Naive thymus-derived CD4-positive, alpha-beta T cell (primary cell): ENCODE data around the gene EVI5. TPM values are rescaled to one million over a fixed set of nuclear protein-coding genes. Genes with fewer than 3 reads are reported as not detected.

Source experiments
- ATAC-seq: fragments of 150-1000 bp; cut with Tn5 transposase; 2 replicates; pipeline ENCODE4 v1.10.0; 2021; ENCODE audit warnings: mild to moderate bottlenecking, moderate library complexity
- CTCF ChIA-PET: fragments of 350-600 bp; sonication (Branson Sonifier 250); formaldehyde crosslinking; loops from one replicate; lab custom pipeline; 2021; ENCODE audit warnings: antibody characterized with exemption; lab: Charles Lee
- POLR2A ChIA-PET: fragments of 350-600 bp; sonication (Branson Sonifier 250); formaldehyde crosslinking; loops from one replicate; lab custom pipeline; 2021; ENCODE audit warnings: antibody characterized with exemption, inconsistent platforms; lab: Charles Lee
- DNase-seq, 9 donors: peaks; one replicate each; pipeline versions ENCODE4 v3.0.0 to v3.0.0-alpha.2; 2020 to 2022; ENCODE audit warnings: mixed read lengths in 1 of 9
- H3K27ac ChIP-seq: one replicate; pipeline ENCODE4 v1.7.0; 2013; ENCODE audit warnings: mild to moderate bottlenecking, low read depth, low read length, moderate library complexity
- H3K27me3 ChIP-seq, 2 donors: one replicate each; pipeline ENCODE4 v1.7.0; 2013; ENCODE audit warnings: low read length in 2 of 2, mild to moderate bottlenecking in 2 of 2, moderate library complexity in 2 of 2; ENCODE audit not compliant: control insufficient read depth in 2 of 2, insufficient read depth in 2 of 2
- H3K36me3 ChIP-seq, 3 experiments: 1 replicate in 2 of 3; 2 replicates in 1 of 3; pipeline ENCODE4 v1.7.0; 2013; ENCODE audit warnings: low read length in 3 of 3, mild to moderate bottlenecking in 3 of 3, moderate library complexity in 1 of 3; ENCODE audit not compliant: insufficient read depth in 3 of 3, control insufficient read depth in 2 of 3
- H3K4me1 ChIP-seq, 2 donors: one replicate each; pipeline ENCODE4 v1.7.0; 2013; ENCODE audit warnings: low read length in 2 of 2, mild to moderate bottlenecking in 2 of 2, moderate library complexity in 1 of 2; ENCODE audit not compliant: control insufficient read depth in 2 of 2, insufficient read depth in 2 of 2
- H3K4me3 ChIP-seq: 2 replicates; pipeline ENCODE4 v1.7.0; 2013; ENCODE audit warnings: mild to moderate bottlenecking, low read length
- H3K9me3 ChIP-seq, 3 experiments: 1 replicate in 2 of 3; 2 replicates in 1 of 3; pipeline ENCODE4 v1.7.0; 2013; ENCODE audit warnings: low read length in 3 of 3; ENCODE audit not compliant: control insufficient read depth in 2 of 3
- H3K27ac Mint-ChIP-seq, 9 donors: one replicate each; pipeline ENCODE4 v1.8.0; 2020 to 2022; ENCODE audit warnings: mixed read lengths in 9 of 9, mild to moderate bottlenecking in 8 of 9, moderate library complexity in 5 of 9, inconsistent platforms in 2 of 9
- H3K27me3 Mint-ChIP-seq, 5 donors: one replicate each; pipeline ENCODE4 v1.8.0; 2021 to 2022; ENCODE audit warnings: mixed read lengths in 5 of 5, mild to moderate bottlenecking in 1 of 5
- H3K36me3 Mint-ChIP-seq, 5 donors: one replicate each; pipeline ENCODE4 v1.8.0; 2020 to 2022; ENCODE audit warnings: mixed read lengths in 5 of 5, mild to moderate bottlenecking in 3 of 5, inconsistent platforms in 1 of 5
- H3K4me1 Mint-ChIP-seq, 7 donors: one replicate each; pipeline ENCODE4 v1.8.0; 2020 to 2022; ENCODE audit warnings: mixed read lengths in 7 of 7, mild to moderate bottlenecking in 3 of 7, inconsistent platforms in 1 of 7
- H3K4me3 Mint-ChIP-seq, 10 donors: one replicate each; pipeline ENCODE4 v1.8.0; 2020 to 2022; ENCODE audit warnings: mild to moderate bottlenecking in 10 of 10, mixed read lengths in 10 of 10, moderate library complexity in 6 of 10, inconsistent platforms in 2 of 10
- H3K9me3 Mint-ChIP-seq, 11 donors: one replicate each; pipeline ENCODE4 v1.8.0; 2020 to 2022; ENCODE audit warnings: mixed read lengths in 11 of 11, mild to moderate bottlenecking in 4 of 11, inconsistent platforms in 1 of 11, moderate library complexity in 1 of 11
- intact Hi-C, 2 donors: fragments of 100-400 bp; cut with micrococcal nuclease; formaldehyde crosslinking; loops; one replicate each; pipeline ENCODE4 v1.15.1; 2023
- polyA plus RNA-seq, 2 donors: library from polyadenylated mRNA; unstranded; fragments of 300-500 nt; fragmentation: Illumina TruSeq; gene quantifications; one replicate each; pipeline ENCODE4 v1.2.3, GENCODE V29; 2021
- total RNA-seq, 6 experiments: library from RNA in 5 of 6; stranded (reverse) in 5 of 6; gene quantifications; 1 replicate in 5 of 6; 2 replicates in 1 of 6; pipeline ENCODE4 v1.2.3 and lab custom pipeline; 2021 to 2026

Gene EVI5
- total and polyA plus RNA-seq, 7 experiments from 2014 or later: 0.20 to 12.3 (median 1.7) TPM

GRCh38 chr1:92475029-92475428, 309.9 kb downstream of the EVI5 start:
- Histone ChIP-seq H3K36me3 (peaks cover 0 to 4% (median 0%) of the 10 kb centered on the region in 3 experiments), H3K4me3 (no peak overlapping the region), H3K9me3 (no peaks in the 10 kb centered on the region), H3K27me3 (no peaks in the 10 kb centered on the region), H3K4me1 (peaks cover 19 to 59% of the 10 kb centered on the region in 2 donors), H3K27ac (peak overlapping the region; percentile 3)
- no peak for ATAC-seq
- Mint-ChIP-seq H3K4me3 (peak overlapping the region in 1 of 10 donors; percentile 40), H3K27ac (peak overlapping the region in 8 of 9 donors; percentile 55 to 92 (median 84)), H3K27me3 (no peaks in the 10 kb centered on the region), H3K4me1 (peaks cover 24 to 88% (median 68%) of the 10 kb centered on the region in 7 donors), H3K36me3 (peaks cover 2 to 66% (median 25%) of the 10 kb centered on the region in 5 donors), H3K9me3 (peaks cover 0 to 2% (median 0%) of the 10 kb centered on the region in 11 donors)
- ChIA-PET POLR2A (interaction anchor here (1.4 to 4.8 kb wide), 3 partner anchors 8 to 12 kb away, joined by 4 to 39 read pairs (median 8); partner anchors contain the start of gene GFI1), CTCF (interaction anchor here (2.1 to 2.3 kb wide), 2 partner anchors 8 to 10 kb away, joined by 6 to 10 read pairs; no protein-coding TSS in a partner anchor)
- intact Hi-C loops: loop anchor here (2.0 to 5.0 kb wide), 3 partner anchors 16 to 357 kb away; partner anchors contain the start of gene RPL5 (in 1 of the 2)
- DNase-seq: no peak

- Histone ChIP-seq H3K4me1 (peaks cover 19 to 53% of the 10 kb centered on the region in 2 donors), H3K27ac (no peak overlapping the region), H3K27me3 (no peaks in the 10 kb centered on the region), H3K36me3 (no peaks in the 10 kb centered on the region), H3K9me3 (no peaks in the 10 kb centered on the region), H3K4me3 (no peak overlapping the region)
- DNase-seq (no peak), ATAC-seq (no peak)
- Mint-ChIP-seq H3K4me1 (peaks cover 21 to 77% (median 58%) of the 10 kb centered on the region in 7 donors), H3K27ac (peak overlapping the region; percentile 32 to 87 (median 84)), H3K9me3 (no peaks in the 10 kb centered on the region), H3K4me3 (peak overlapping the region in 5 of 10 donors; percentile 7 to 80 (median 30)), H3K27me3 (no peaks in the 10 kb centered on the region), H3K36me3 (peaks cover 0 to 60% (median 15%) of the 10 kb centered on the region in 5 donors)
- ChIA-PET CTCF (interaction anchor here (2.1 to 2.3 kb wide), 2 partner anchors 9 to 11 kb away, joined by 6 to 10 read pairs; no protein-coding TSS in a partner anchor), POLR2A (interaction anchor here (0.5 to 4.8 kb wide), 5 partner anchors 10 to 166 kb away, joined by 3 to 39 read pairs (median 3); partner anchors contain the start of gene GFI1)
- intact Hi-C loops: loop anchor here (2.0 kb wide), 1 partner anchor 15 kb away; no protein-coding TSS in a partner anchor
Observed at GRCh38 chr1:92473781-92474495, 311.0 kb downstream of the EVI5 start.

GRCh38 chr1:92470216-92470615, 314.7 kb downstream of the EVI5 start:
- Histone ChIP-seq H3K4me1 (peaks cover 8 to 18% of the 10 kb centered on the region in 2 donors), H3K9me3 (no peaks in the 10 kb centered on the region), H3K27me3 (no peaks in the 10 kb centered on the region), H3K4me3 (no peak overlapping the region), H3K27ac (no peak overlapping the region), H3K36me3 (no peaks in the 10 kb centered on the region)
- intact Hi-C loops: no loop called here
- no peaks in the 10 kb centered on the region for H3K9me3 Mint-ChIP-seq
- ChIA-PET CTCF (interaction anchor here (0.6 kb wide), 1 partner anchor 16 kb away, joined by 3 read pairs; the partner anchor contains the start of gene GFI1), POLR2A (no interaction called here)
- peaks cover 0 to 41% (median 4%) of the 10 kb centered on the region in 5 donors for H3K36me3 Mint-ChIP-seq
- H3K27me3 Mint-ChIP-seq: no peaks in the 10 kb centered on the region
- H3K4me3 Mint-ChIP-seq: no peak overlapping the region
- H3K4me1 Mint-ChIP-seq: peaks cover 22 to 64% (median 46%) of the 10 kb centered on the region in 7 donors
- no peak for ATAC-seq
- H3K27ac Mint-ChIP-seq: no peak overlapping the region
- DNase-seq: no peak

- Histone ChIP-seq H3K36me3 (no peaks in the 10 kb centered on the region), H3K27ac (no peak overlapping the region), H3K9me3 (no peaks in the 10 kb centered on the region), H3K4me3 (no peak overlapping the region), H3K27me3 (no peaks in the 10 kb centered on the region), H3K4me1 (peaks cover 16 to 17% of the 10 kb centered on the region in 2 donors)
- ChIA-PET POLR2A (interaction anchor here (2.3 to 2.9 kb wide), 2 partner anchors 9 to 18 kb away, joined by 8 to 17 read pairs; no protein-coding TSS in a partner anchor), CTCF (no interaction called here)
- H3K4me3 Mint-ChIP-seq: no peak overlapping the region
- no peaks in the 10 kb centered on the region for H3K27me3 Mint-ChIP-seq
- DNase-seq: no peak
- H3K36me3 Mint-ChIP-seq: peaks cover 0 to 33% (median 4%) of the 10 kb centered on the region in 5 donors
- peak overlapping the region in 6 of 9 donors; percentile 23 to 67 (median 30) for H3K27ac Mint-ChIP-seq
- H3K4me1 Mint-ChIP-seq: peaks cover 26 to 58% (median 51%) of the 10 kb centered on the region in 7 donors
- intact Hi-C loops: no loop called here
- no peak for ATAC-seq
- no peaks in the 10 kb centered on the region for H3K9me3 Mint-ChIP-seq
Observed at GRCh38 chr1:92466683-92467352, 318.1 kb downstream of the EVI5 start.

GRCh38 chr1:92465256-92465647, 319.7 kb downstream of the EVI5 start:
- Histone ChIP-seq H3K36me3 (no peaks in the 10 kb centered on the region), H3K27ac (no peak overlapping the region), H3K4me1 (peaks cover 17% of the 10 kb centered on the region in 2 donors), H3K4me3 (no peak overlapping the region), H3K27me3 (no peaks in the 10 kb centered on the region), H3K9me3 (no peaks in the 10 kb centered on the region)
- peaks cover 27 to 64% (median 57%) of the 10 kb centered on the region in 7 donors for H3K4me1 Mint-ChIP-seq
- H3K27me3 Mint-ChIP-seq: no peaks in the 10 kb centered on the region
- ChIA-PET CTCF (no interaction called here), POLR2A (interaction anchor here (0.9 to 2.3 kb wide), 2 partner anchors 10 to 20 kb away, joined by 3 to 8 read pairs; no protein-coding TSS in a partner anchor)
- intact Hi-C loops: loop anchor here in 1 of 2 donors (1.0 to 2.0 kb wide), 2 partner anchors 11 to 18 kb away; no protein-coding TSS in a partner anchor
- DNase-seq (no peak), ATAC-seq (no peak)
- peak overlapping the region in 1 of 10 donors; percentile 34 for H3K4me3 Mint-ChIP-seq
- H3K9me3 Mint-ChIP-seq: no peaks in the 10 kb centered on the region
- peak overlapping the region in 2 of 9 donors; percentile 74 to 89 for H3K27ac Mint-ChIP-seq
- H3K36me3 Mint-ChIP-seq: peaks cover 0 to 24% (median 2%) of the 10 kb centered on the region in 5 donors
